Upper lobe of right lung (tissue), 1 donor: ENCODE results near the gene KLF17. TPM values are rescaled to one million over a fixed set of nuclear protein-coding genes. Genes with fewer than 3 reads are reported as not detected.
"Not testable (repeated sequence)": the region's sequence is repeated elsewhere in the genome, so short reads cannot be mapped to it uniquely, and the experiment has no call there.

Experiments
- ATAC-seq: fragments of 200-7000 bp; cut with Tn5 transposase; one replicate; pipeline ENCODE4 v1.9.1; 2020; ENCODE audit warnings: mild to moderate bottlenecking, moderate library complexity
- DNase-seq: peaks from one replicate; pipeline ENCODE4 v3.0.0-alpha.2; 2020
- H3K27ac ChIP-seq: fragments of 200-600 bp; one replicate; pipeline ENCODE4 v1.8.0; 2022
- H3K27me3 ChIP-seq: fragments of 200-600 bp; one replicate; pipeline ENCODE4 v1.8.0; 2022; ENCODE audit warnings: mild to moderate bottlenecking
- H3K36me3 ChIP-seq: fragments of 200-600 bp; one replicate; pipeline ENCODE4 v1.8.0; 2022
- H3K4me1 ChIP-seq: fragments of 200-600 bp; one replicate; pipeline ENCODE4 v1.8.0; 2022
- H3K4me3 ChIP-seq: fragments of 200-600 bp; one replicate; pipeline ENCODE4 v1.8.0; 2022; ENCODE audit warnings: mild to moderate bottlenecking
- H3K9me3 ChIP-seq: fragments of 200-600 bp; one replicate; pipeline ENCODE4 v1.8.0; 2022
- CTCF ChIP-seq: fragments of 200-600 bp; IDR thresholded peaks from one replicate; pipeline ENCODE4 v1.8.0; 2022; ENCODE audit warnings: antibody characterized with exemption
- intact Hi-C: fragments of 100-400 bp; cut with DNase I; formaldehyde crosslinking; loops from one replicate; pipeline ENCODE4 v1.11.0; 2022
- total RNA-seq: library from RNA; stranded (reverse); fragmentation: NEBNext Ultra II Directional; extraction: Animal tissue kit (Norgen Biotek cat#: 25700); gene quantifications from one replicate; pipeline ENCODE4 v1.2.1, GENCODE V29; 2021
- donor health status: DM: no; HTN: yes; CAD: no; lungs with severe emphysema.

Gene KLF17
- total RNA-seq, 1 donor from 2014 or later = 0.52 TPM

GRCh38 chr1:44110916-44111315 is 7.7 kb upstream of the KLF17 start:
- intact Hi-C loops = no loop called here
- no peak for TF ChIP-seq CTCF
- no peaks in the 10 kb centered on the region for H3K36me3 ChIP-seq
- H3K9me3 ChIP-seq = no peaks in the 10 kb centered on the region
- no peak for ATAC-seq
- H3K4me3 ChIP-seq = no peak overlapping the region
- DNase-seq = no peak
- H3K27me3 ChIP-seq = no peaks in the 10 kb centered on the region
- H3K4me1 ChIP-seq = no peaks in the 10 kb centered on the region
- no peak overlapping the region for H3K27ac ChIP-seq

- TF ChIP-seq CTCF = no peak
- ATAC-seq (no peak), DNase-seq (no peak)
- Histone ChIP-seq H3K4me3 (no peak overlapping the region), H3K27me3 (no peaks in the 10 kb centered on the region), H3K4me1 (no peaks in the 10 kb centered on the region), H3K27ac (no peak overlapping the region), H3K36me3 (no peaks in the 10 kb centered on the region), H3K9me3 (no peaks in the 10 kb centered on the region)
- intact Hi-C loops = no loop called here
Measured at GRCh38 chr1:44111861-44112260, 6.8 kb upstream of the KLF17 start.

GRCh38 chr1:44112486-44112885 is 6.1 kb upstream of the KLF17 start:
- no peak for ATAC-seq

GRCh38 chr1:44113095-44113609 is 5.5 kb upstream of the KLF17 start:
- intact Hi-C loops = no loop called here
- H3K4me1 ChIP-seq = no peaks in the 10 kb centered on the region
- H3K36me3 ChIP-seq = no peaks in the 10 kb centered on the region
- no peaks in the 10 kb centered on the region for H3K9me3 ChIP-seq
- no peak overlapping the region for H3K4me3 ChIP-seq
- no peak for ATAC-seq
- no peak for DNase-seq
- H3K27ac ChIP-seq = no peak overlapping the region
- no peak for TF ChIP-seq CTCF
- no peaks in the 10 kb centered on the region for H3K27me3 ChIP-seq

More at GRCh38 chr1:44112486-44112885, 6.1 kb upstream of the KLF17 start:
- Histone ChIP-seq H3K4me3 (no peak overlapping the region), H3K4me1 (no peaks in the 10 kb centered on the region), H3K36me3 (no peaks in the 10 kb centered on the region), H3K27me3 (no peaks in the 10 kb centered on the region), H3K27ac (no peak overlapping the region), H3K9me3 (no peaks in the 10 kb centered on the region)
- no peak for TF ChIP-seq CTCF
- DNase-seq = no peak
- intact Hi-C loops = no loop called here

- no peak for DNase-seq
Measured at GRCh38 chr1:44114098-44114497, 4.5 kb upstream of the KLF17 start.

GRCh38 chr1:44117272-44117671 is 1.3 kb upstream of the KLF17 start:
- H3K36me3 ChIP-seq, DNase-seq, H3K4me3 ChIP-seq, H3K9me3 ChIP-seq, H3K27ac ChIP-seq, H3K4me1 ChIP-seq, H3K27me3 ChIP-seq, intact Hi-C loops, ATAC-seq: not testable (repeated sequence)

More at GRCh38 chr1:44114098-44114497, 4.5 kb upstream of the KLF17 start:
- intact Hi-C loops = no loop called here
- no peak for ATAC-seq
- Histone ChIP-seq H3K4me3 (no peak overlapping the region), H3K4me1 (no peaks in the 10 kb centered on the region), H3K9me3 (no peaks in the 10 kb centered on the region), H3K27ac (no peak overlapping the region), H3K36me3 (no peaks in the 10 kb centered on the region), H3K27me3 (no peaks in the 10 kb centered on the region)
- no peak for TF ChIP-seq CTCF
